ENCODE data around the gene HRAS. TPM values are rescaled to one million over a fixed set of nuclear protein-coding genes. Genes with fewer than 3 reads are reported as not detected.
A peak's percentile ranks its signal among the peaks of the same experiment; 100 is the strongest.

Gene HRAS
- polyA plus RNA-seq, 2 of the 4 experiments (the other 2 are of a cell fraction): 56.3 to 86.9 TPM

GRCh38 chr11:504053-504993, 31.1 kb downstream of the HRAS start:
- POLR2A ChIA-PET: no interaction called here
- FAIRE-seq (no peak), DNase-seq (ENCODE audit: low read depth in 1 of 2, low spot score in 1 of 2) (no peak), ATAC-seq (no peak)
- Histone ChIP-seq H3K9me3 (no peaks in the 10 kb centered on the region), H3K4me2 (peak overlapping the region; percentile 88), H3K4me3 (0 out of 3 replicates have a peak overlapping the region, but pooled peaks have one; percentile 83), H3K27ac (peak overlapping the region in 1 of 2 experiments; percentile 2; a peak in 1 of 6 replicates), H3K4me1 (peaks cover 15% of the 10 kb centered on the region; the same call in 2 of the 3 replicates)
- CTCF ChIA-PET: interaction anchor here (1.1 to 7.4 kb wide), 2 partner anchors 14 to 56 kb away, joined by 3 to 55 read pairs; no protein-coding TSS in a partner anchor
- 93% methylated on average over 69 of the region's 72 CpGs for WGBS (ENCODE audit: missing lambda C conversion rate)
- TF ChIP-seq BHLHE40 (IDR thresholded peaks at IDR 0.05; ENCODE audit: low read depth, low read length) (no peak), MYC (IDR thresholded peaks at IDR 0.05; ENCODE audit: borderline replicate concordance, low read length) (no peak), MAFK (IDR thresholded peaks at IDR 0.05; ENCODE audit: partially characterized antibody) (no peak), EP300 (IDR thresholded peaks at IDR 0.05) (no peak), CHD4 (IDR thresholded peaks at IDR 0.05; ENCODE audit: borderline replicate concordance) (no peak), ZNF302 (CRISPR knock-in tag; IDR thresholded peaks at IDR 0.05) (no peak), SREBF2 (IDR thresholded peaks at IDR 0.05) (no peak), JUNB (IDR thresholded peaks at IDR 0.05) (no peak), NPAS2 (CRISPR knock-in tag; IDR thresholded peaks at IDR 0.05; ENCODE audit: borderline replicate concordance) (no peak), HOXB13 (CRISPR knock-in tag; IDR thresholded peaks at IDR 0.05; ENCODE audit: low read depth) (no peak), POLR2A (IDR thresholded peaks at IDR 0.05; ENCODE audit: low read length) (no peak), RFX5 (IDR thresholded peaks at IDR 0.05) (no peak)

DNA sequence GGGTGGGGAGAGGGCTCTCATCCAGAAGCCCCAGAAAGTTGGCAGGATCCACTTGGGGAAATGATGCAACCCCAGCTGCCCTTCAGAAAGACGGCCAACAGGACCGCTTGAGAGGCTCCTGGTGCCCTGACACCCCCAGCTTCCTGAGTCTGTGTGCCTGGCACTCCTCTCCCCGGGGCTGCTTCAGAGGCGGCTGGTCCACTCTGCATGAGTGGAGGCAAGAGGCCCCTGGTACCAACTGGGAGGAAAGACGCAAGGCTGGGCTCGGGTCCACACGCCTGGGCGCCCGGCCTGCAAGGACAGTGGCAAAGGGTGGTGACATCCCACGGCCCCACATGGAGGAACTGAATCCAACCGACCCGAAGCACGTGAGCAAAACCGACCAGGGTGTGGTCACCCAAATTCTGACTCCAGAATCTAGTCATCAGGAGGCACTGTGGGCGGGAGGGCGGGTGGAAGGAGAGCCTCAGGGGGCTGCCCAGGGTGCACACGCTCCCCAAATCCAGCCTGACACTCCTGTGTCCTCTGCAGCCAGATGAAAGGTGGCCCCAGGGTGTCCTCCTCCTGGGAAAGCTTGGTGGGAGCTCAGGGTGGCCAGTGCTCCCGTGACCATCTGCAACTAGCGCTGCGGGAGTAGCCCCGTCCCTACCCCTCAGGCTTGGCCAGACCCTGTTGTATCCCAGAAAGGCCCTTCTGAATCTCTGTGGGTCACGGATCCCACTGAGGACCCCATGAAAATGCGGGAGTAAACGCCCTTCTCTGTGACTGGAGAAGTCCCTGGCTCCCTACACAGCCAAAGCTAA, 32.0 kb downstream of the HRAS start:
- ChIA-PET CTCF (interaction anchor here (0.7 to 7.4 kb wide), 2 partner anchors 15 to 16 kb away, joined by 4 to 55 read pairs; no protein-coding TSS in a partner anchor), POLR2A (no interaction called here)
- no peak for FAIRE-seq
- Histone ChIP-seq H3K4me2 (no peak overlapping the region), H3K27ac (peak overlapping the region in 1 of 2 experiments; percentile 19; a peak in 1 of 6 replicates), H3K4me1 (peaks cover 15% of the 10 kb centered on the region; the same call in 2 of the 3 replicates), H3K9me3 (no peaks in the 10 kb centered on the region), H3K4me3 (no peak overlapping the region)
- no peak for DNase-seq (ENCODE audit: low read depth in 1 of 2, low spot score in 1 of 2)
- ATAC-seq: no peak
- WGBS (ENCODE audit: missing lambda C conversion rate): 94% methylated on average over 13 of the region's 24 CpGs
- no peak for TF ChIP-seq HOXB13 (CRISPR knock-in tag; IDR thresholded peaks at IDR 0.05; ENCODE audit: low read depth)
- no peak for TF ChIP-seq CHD4 (IDR thresholded peaks at IDR 0.05; ENCODE audit: borderline replicate concordance)
- TF ChIP-seq KDM1A (IDR thresholded peaks at IDR 0.05; ENCODE audit: low read depth): no peak
- TF ChIP-seq RNF2 (IDR thresholded peaks at IDR 0.05; ENCODE audit: borderline replicate concordance, low read depth): no peak
- TF ChIP-seq ATOH8 (CRISPR knock-in tag; IDR thresholded peaks at IDR 0.05; ENCODE audit: low read depth): no peak

DNA sequence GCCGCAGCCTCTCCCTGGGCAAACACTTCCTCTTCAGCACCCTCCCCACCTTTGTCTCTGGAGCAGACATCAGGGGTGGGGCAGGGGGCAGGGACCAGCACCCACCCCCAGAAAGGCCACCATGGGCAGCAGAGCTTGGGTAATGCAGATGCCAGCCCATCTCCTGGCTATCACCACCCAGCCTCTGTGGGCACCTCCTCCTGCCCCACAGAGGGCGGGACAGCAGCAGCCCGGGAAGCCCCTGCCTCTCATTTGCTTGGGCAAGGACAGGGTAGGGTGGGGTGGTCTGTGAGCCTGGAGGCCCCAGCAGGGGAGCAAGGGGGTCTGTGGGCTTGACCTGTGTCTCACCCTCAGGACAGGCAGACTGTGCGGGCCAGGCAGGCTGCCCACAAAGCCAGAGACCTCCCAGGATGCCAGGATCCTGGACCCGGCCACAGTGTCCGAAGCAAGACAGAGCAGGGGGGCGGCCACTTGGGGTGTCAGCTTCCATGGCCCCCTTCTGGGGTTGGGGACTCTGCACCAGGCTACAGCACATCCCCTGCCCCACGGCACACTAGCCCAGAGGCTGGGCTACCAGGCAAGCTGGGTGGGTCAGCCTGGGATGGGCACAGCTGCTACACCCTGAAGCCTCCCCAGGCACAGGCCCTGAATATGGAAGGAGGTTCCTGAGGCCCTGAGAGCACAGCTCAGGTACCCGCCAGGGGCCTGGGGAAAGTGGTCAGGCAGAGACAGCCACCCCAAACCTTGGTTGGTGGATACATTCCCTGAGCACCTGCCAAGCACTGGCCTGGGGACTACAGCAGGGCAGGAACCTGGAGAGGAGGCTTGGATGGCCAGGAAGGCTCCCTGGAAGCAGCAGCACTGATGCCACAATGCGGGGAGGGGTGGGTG, 32.8 kb downstream of the HRAS start:
- DNase-seq (ENCODE audit: low read depth in 1 of 2, low spot score in 1 of 2) (no peak), ATAC-seq (no peak), FAIRE-seq (no peak)
- ChIA-PET CTCF (interaction anchor here (0.7 to 4.8 kb wide), 3 partner anchors 8 to 16 kb away, joined by 4 to 28 read pairs (median 4); no protein-coding TSS in a partner anchor), POLR2A (interaction anchor here (0.7 kb wide), 1 partner anchor 16 kb away, joined by 3 read pairs; no protein-coding TSS in a partner anchor)
- Histone ChIP-seq H3K4me1 (peaks cover 12% of the 10 kb centered on the region; the same call in 2 of the 3 replicates), H3K9me3 (no peaks in the 10 kb centered on the region), H3K4me2 (no peak overlapping the region), H3K4me3 (no peak overlapping the region), H3K27ac (peak overlapping the region in 1 of 2 experiments; percentile 38; a peak in 2 of 6 replicates)
- WGBS (ENCODE audit: missing lambda C conversion rate): 90% methylated on average over 5 of the region's 10 CpGs
- TF ChIP-seq, protein P1, sequence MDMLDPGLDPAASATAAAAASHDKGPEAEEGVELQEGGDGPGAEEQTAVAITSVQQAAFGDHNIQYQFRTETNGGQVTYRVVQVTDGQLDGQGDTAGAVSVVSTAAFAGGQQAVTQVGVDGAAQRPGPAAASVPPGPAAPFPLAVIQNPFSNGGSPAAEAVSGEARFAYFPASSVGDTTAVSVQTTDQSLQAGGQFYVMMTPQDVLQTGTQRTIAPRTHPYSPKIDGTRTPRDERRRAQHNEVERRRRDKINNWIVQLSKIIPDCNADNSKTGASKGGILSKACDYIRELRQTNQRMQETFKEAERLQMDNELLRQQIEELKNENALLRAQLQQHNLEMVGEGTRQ (IDR thresholded peaks at IDR 0.05): no peak
- TF ChIP-seq KDM5A (IDR thresholded peaks at IDR 0.05) (no peak), CHD2 (IDR thresholded peaks at IDR 0.05; ENCODE audit: low read length, partially characterized antibody) (no peak), POLR2AphosphoS2 (conservative IDR thresholded peaks at IDR 0.05; ENCODE audit: low read length) (no peak), HEYL (CRISPR knock-in tag; IDR thresholded peaks at IDR 0.05) (no peak), BHLHE40 (IDR thresholded peaks at IDR 0.05; ENCODE audit: low read depth, low read length) (no peak), REST (IDR thresholded peaks at IDR 0.05) (no peak), FOXS1 (CRISPR knock-in tag; IDR thresholded peaks at IDR 0.05) (no peak), GATA3 (IDR thresholded peaks at IDR 0.05; ENCODE audit: borderline replicate concordance) (no peak), RNF2 (IDR thresholded peaks at IDR 0.05; ENCODE audit: borderline replicate concordance, low read depth) (no peak), ZC3H11A (IDR thresholded peaks at IDR 0.05) (no peak)

All from A549 (cell line).